Nephron progenitor cell (in vitro differentiated cells): ENCODE data around the gene KLHL25.

ENCODE experiments used
- DNase-seq: peaks from one replicate; pipeline ENCODE4 v3.0.0; 2021
- H3K27ac Mint-ChIP-seq: 2 replicates; pipeline ENCODE4 v1.8.0; 2021; ENCODE audit warnings: mild to moderate bottlenecking, moderate library complexity, mixed read lengths
- H3K27me3 Mint-ChIP-seq: 2 replicates; pipeline ENCODE4 v1.8.0; 2021; ENCODE audit warnings: mild to moderate bottlenecking, low read depth, mixed read lengths; ENCODE audit not compliant: poor library complexity
- H3K36me3 Mint-ChIP-seq: 2 replicates; pipeline ENCODE4 v1.8.0; 2021; ENCODE audit warnings: low read depth, mixed read lengths
- H3K4me1 Mint-ChIP-seq: 2 replicates; pipeline ENCODE4 v1.8.0; 2021; ENCODE audit warnings: mixed read lengths
- H3K4me3 Mint-ChIP-seq: 2 replicates; pipeline ENCODE4 v1.8.0; 2021; ENCODE audit warnings: mild to moderate bottlenecking, moderate library complexity, mixed read lengths
- H3K9me3 Mint-ChIP-seq: 2 replicates; pipeline ENCODE4 v1.8.0; 2021; ENCODE audit warnings: mild to moderate bottlenecking, moderate library complexity, mixed read lengths
- CTCF ChIP-seq: fragments of 200-600 bp; sonication (generic); IDR thresholded peaks from 2 replicates; pipeline ENCODE4 v1.5.0; 2021; ENCODE audit warnings: antibody characterized with exemption

The KLHL25 gene

GRCh38 chr15:85792102-85792731 is 2.5 kb downstream of the KLHL25 start:
- H3K4me1 Mint-ChIP-seq = peaks cover 58% of the 10 kb centered on the region
- H3K27me3 Mint-ChIP-seq = peaks cover 9% of the 10 kb centered on the region
- no peak overlapping the region for H3K4me3 Mint-ChIP-seq
- no peaks in the 10 kb centered on the region for H3K9me3 Mint-ChIP-seq
- no peak for TF ChIP-seq CTCF
- H3K36me3 Mint-ChIP-seq = peaks cover 20% of the 10 kb centered on the region
- DNase-seq = no peak
- no peak overlapping the region for H3K27ac Mint-ChIP-seq

GRCh38 chr15:85789496-85789875 is 5.2 kb downstream of the KLHL25 start:
- Mint-ChIP-seq H3K27ac (peak overlapping the region; percentile 72), H3K27me3 (peaks cover 3% of the 10 kb centered on the region), H3K4me3 (peak overlapping the region; percentile 28), H3K4me1 (peaks cover 70% of the 10 kb centered on the region), H3K36me3 (peaks cover 20% of the 10 kb centered on the region), H3K9me3 (no peaks in the 10 kb centered on the region)
- TF ChIP-seq CTCF = no peak
- DNase-seq = no peak

- Mint-ChIP-seq H3K4me1 (peaks cover 71% of the 10 kb centered on the region), H3K9me3 (no peaks in the 10 kb centered on the region), H3K27me3 (peaks cover 3% of the 10 kb centered on the region), H3K36me3 (peaks cover 20% of the 10 kb centered on the region), H3K27ac (no peak overlapping the region), H3K4me3 (peak overlapping the region; percentile 28)
- TF ChIP-seq CTCF = no peak
- DNase-seq = no peak
These were observed 5.8 kb downstream of the KLHL25 start for GRCh38 chr15:85788771-85789495.

- DNase-seq = no peak
These were observed 8.0 kb downstream of the KLHL25 start for GRCh38 chr15:85786781-85787114.

GRCh38 chr15:85785887-85786780 is 8.6 kb downstream of the KLHL25 start:
- H3K27me3 Mint-ChIP-seq = no peaks in the 10 kb centered on the region
- H3K9me3 Mint-ChIP-seq = no peaks in the 10 kb centered on the region
- H3K27ac Mint-ChIP-seq = peak overlapping the region; percentile 90
- H3K4me3 Mint-ChIP-seq = peak overlapping the region; percentile 4
- no peak for TF ChIP-seq CTCF
- no peak for DNase-seq
- H3K4me1 Mint-ChIP-seq = peaks cover 75% of the 10 kb centered on the region
- H3K36me3 Mint-ChIP-seq = peaks cover 16% of the 10 kb centered on the region

More at GRCh38 chr15:85786781-85787114, 8.0 kb downstream of the KLHL25 start:
- Mint-ChIP-seq H3K4me1 (peaks cover 71% of the 10 kb centered on the region), H3K36me3 (peaks cover 20% of the 10 kb centered on the region), H3K27me3 (no peaks in the 10 kb centered on the region), H3K9me3 (no peaks in the 10 kb centered on the region), H3K27ac (no peak overlapping the region), H3K4me3 (no peak overlapping the region)
- no peak for TF ChIP-seq CTCF
